CD14-positive monocyte (primary cell): Measurements from ENCODE around the gene ZNF621. TPM values are rescaled to one million over a fixed set of nuclear protein-coding genes. Genes with fewer than 3 reads are reported as not detected.

Source experiments
- DNase-seq, 3 donors: peaks; one replicate each; pipeline ENCODE4 v3.0.0-alpha.2; 2011 to 2022
- H2AFZ ChIP-seq: 2 replicates; pipeline ENCODE4 v1.6.0; 2012; ENCODE audit warnings: mild to moderate bottlenecking, low read depth, low read length, inconsistent platforms; ENCODE audit not compliant: insufficient read depth, poor library complexity, severe bottlenecking
- H3K27ac ChIP-seq, 2 donors: 1 replicate in 1 of 2; 2 replicates in 1 of 2; pipeline ENCODE4 v1.5.1; 2012 to 2013; ENCODE audit warnings: low read length in 2 of 2, control low read depth in 1 of 2, inconsistent platforms in 1 of 2, low read depth in 1 of 2, mild to moderate bottlenecking in 1 of 2
- H3K27me3 ChIP-seq, 2 donors: one replicate each; pipeline versions ENCODE4 v1.6.0 to v1.6.1; 2011 to 2013; ENCODE audit warnings: low read length in 2 of 2; ENCODE audit not compliant: control insufficient read depth in 2 of 2, insufficient read depth in 2 of 2
- H3K36me3 ChIP-seq, 2 donors: replicated peaks in 1 of 2; 1 replicate in 1 of 2; 2 replicates in 1 of 2; pipeline versions ENCODE4 v1.5.1 to v1.6.1; 2012 to 2013; ENCODE audit warnings: low read length in 2 of 2, control low read depth in 1 of 2, inconsistent platforms in 1 of 2, mild to moderate bottlenecking in 1 of 2; ENCODE audit not compliant: insufficient read depth in 2 of 2, control insufficient read depth in 1 of 2
- H3K4me1 ChIP-seq, 2 donors: 1 replicate in 1 of 2; 2 replicates in 1 of 2; pipeline versions ENCODE4 v1.5.1 to v1.6.1; 2012 to 2013; ENCODE audit warnings: low read length in 2 of 2, control low read depth in 1 of 2, inconsistent platforms in 1 of 2, mild to moderate bottlenecking in 1 of 2, moderate library complexity in 1 of 2; ENCODE audit not compliant: insufficient read depth in 2 of 2, control insufficient read depth in 1 of 2
- H3K4me2 ChIP-seq: replicated peaks from 2 replicates; pipeline ENCODE3; 2012; ENCODE audit warnings: low read length, moderate library complexity, mild to moderate bottlenecking; ENCODE audit not compliant: poor library complexity, severe bottlenecking; ENCODE audit errors: extremely low read depth
- H3K4me3 ChIP-seq, 3 experiments: fragments of 200-600 bp in 1 of 3; sonication (generic) in 1 of 3; replicated peaks in 1 of 3; 1 replicate in 2 of 3; 2 replicates in 1 of 3; pipeline ENCODE4 v1.5.1; 2011 to 2013; ENCODE audit warnings: low read length in 3 of 3, mild to moderate bottlenecking in 3 of 3, control low read depth in 2 of 3, low read depth in 2 of 3, inconsistent platforms in 1 of 3, moderate library complexity in 1 of 3
- H3K79me2 ChIP-seq: 2 replicates; pipeline ENCODE4 v1.6.0; 2012; ENCODE audit warnings: mild to moderate bottlenecking, control low read depth, inconsistent platforms, low read length, moderate library complexity; ENCODE audit not compliant: insufficient read depth
- H3K9ac ChIP-seq: 2 replicates; pipeline ENCODE4 v1.6.0; 2017; ENCODE audit warnings: low read length, mild to moderate bottlenecking; ENCODE audit not compliant: insufficient read depth, poor library complexity, severe bottlenecking
- H3K9me3 ChIP-seq, 2 donors: replicated peaks in 1 of 2; 1 replicate in 1 of 2; 2 replicates in 1 of 2; pipeline versions ENCODE4 v1.5.1 to v1.6.1; 2012 to 2013; ENCODE audit warnings: low read length in 2 of 2, control low read depth in 1 of 2; ENCODE audit not compliant: control insufficient read depth in 1 of 2, insufficient read depth in 1 of 2
- H4K20me1 ChIP-seq: 2 replicates; pipeline ENCODE4 v1.6.0; 2012; ENCODE audit warnings: mild to moderate bottlenecking, low read length, control low read depth, moderate library complexity; ENCODE audit not compliant: insufficient read depth
- H3K27ac Mint-ChIP-seq, 7 donors: one replicate each; pipeline ENCODE4 v1.8.0; 2020; ENCODE audit warnings: mild to moderate bottlenecking in 7 of 7, mixed read lengths in 7 of 7, moderate library complexity in 6 of 7, inconsistent platforms in 2 of 7
- H3K27me3 Mint-ChIP-seq, 3 donors: one replicate each; pipeline ENCODE4 v1.8.0; 2021 to 2022; ENCODE audit warnings: low read depth in 3 of 3, mild to moderate bottlenecking in 3 of 3, mixed read lengths in 3 of 3, moderate library complexity in 3 of 3, inconsistent platforms in 1 of 3
- H3K36me3 Mint-ChIP-seq, 2 donors: one replicate each; pipeline ENCODE4 v1.8.0; 2020; ENCODE audit warnings: mixed read lengths in 2 of 2, inconsistent platforms in 1 of 2, mild to moderate bottlenecking in 1 of 2
- H3K4me1 Mint-ChIP-seq: one replicate; pipeline ENCODE4 v1.8.0; 2020; ENCODE audit warnings: mild to moderate bottlenecking, mixed read lengths
- H3K4me3 Mint-ChIP-seq, 2 donors: one replicate each; pipeline ENCODE4 v1.8.0; 2020; ENCODE audit warnings: mild to moderate bottlenecking in 2 of 2, mixed read lengths in 2 of 2, moderate library complexity in 1 of 2
- H3K9me3 Mint-ChIP-seq, 7 donors: one replicate each; pipeline ENCODE4 v1.8.0; 2020 to 2022; ENCODE audit warnings: mixed read lengths in 7 of 7, mild to moderate bottlenecking in 6 of 7, moderate library complexity in 6 of 7, inconsistent platforms in 2 of 7
- WGBS: methylation state at CpG from one replicate; pipeline ENCODE4 v1.1.5; 2013; ENCODE audit warnings: missing lambda C conversion rate; ENCODE audit not compliant: insufficient coverage; 5-methylcytosine and 5-hydroxymethylcytosine counted together
- intact Hi-C, 2 donors: fragments of 100-400 bp; cut with micrococcal nuclease; formaldehyde crosslinking; loops; one replicate each; pipeline versions ENCODE4 v1.15.0 to v1.15.1; 2023
- polyA plus RNA-seq, 3 donors: library from polyadenylated mRNA; depleted of rRNA in 1 of 3; unstranded in 2 of 3; stranded (reverse) in 1 of 3; fragments of 300-500 nt in 2 of 3; fragments of >200 nt in 1 of 3; fragmentation: Illumina TruSeq in 2 of 3; gene quantifications; 1 replicate in 2 of 3; 2 replicates in 1 of 3; pipeline ENCODE4 v1.2.3, GENCODE V29; 2012 to 2021
- TF ChIP-seq, protein P1 (sequence below): fragments of 200-600 bp; IDR thresholded peaks from one replicate; pipeline ENCODE4 v1.8.0; 2022; ENCODE audit warnings: antibody characterized with exemption, mild to moderate bottlenecking

ZNF621 gene
- polyA plus RNA-seq, 3 donors: 1.1 to 12.2 (median 2.0) TPM

GRCh38 chr3:40521254-40521653 lies 3.5 kb upstream of the ZNF621 start:
- H3K4me2 ChIP-seq: no peak overlapping the region
- peaks cover 14% of the 10 kb centered on the region for H3K79me2 ChIP-seq
- peaks cover 0 to 3% (median 2%) of the 10 kb centered on the region in 3 donors for H3K27me3 Mint-ChIP-seq
- H3K27ac Mint-ChIP-seq: no peak overlapping the region
- H3K36me3 Mint-ChIP-seq: peaks cover under 1 to 2% of the 10 kb centered on the region in 2 donors
- H3K4me1 Mint-ChIP-seq: peaks cover 20% of the 10 kb centered on the region
- H4K20me1 ChIP-seq: no peaks in the 10 kb centered on the region
- peaks cover 0 to 3% (median 0%) of the 10 kb centered on the region in 7 donors for H3K9me3 Mint-ChIP-seq
- TF ChIP-seq, protein P1, sequence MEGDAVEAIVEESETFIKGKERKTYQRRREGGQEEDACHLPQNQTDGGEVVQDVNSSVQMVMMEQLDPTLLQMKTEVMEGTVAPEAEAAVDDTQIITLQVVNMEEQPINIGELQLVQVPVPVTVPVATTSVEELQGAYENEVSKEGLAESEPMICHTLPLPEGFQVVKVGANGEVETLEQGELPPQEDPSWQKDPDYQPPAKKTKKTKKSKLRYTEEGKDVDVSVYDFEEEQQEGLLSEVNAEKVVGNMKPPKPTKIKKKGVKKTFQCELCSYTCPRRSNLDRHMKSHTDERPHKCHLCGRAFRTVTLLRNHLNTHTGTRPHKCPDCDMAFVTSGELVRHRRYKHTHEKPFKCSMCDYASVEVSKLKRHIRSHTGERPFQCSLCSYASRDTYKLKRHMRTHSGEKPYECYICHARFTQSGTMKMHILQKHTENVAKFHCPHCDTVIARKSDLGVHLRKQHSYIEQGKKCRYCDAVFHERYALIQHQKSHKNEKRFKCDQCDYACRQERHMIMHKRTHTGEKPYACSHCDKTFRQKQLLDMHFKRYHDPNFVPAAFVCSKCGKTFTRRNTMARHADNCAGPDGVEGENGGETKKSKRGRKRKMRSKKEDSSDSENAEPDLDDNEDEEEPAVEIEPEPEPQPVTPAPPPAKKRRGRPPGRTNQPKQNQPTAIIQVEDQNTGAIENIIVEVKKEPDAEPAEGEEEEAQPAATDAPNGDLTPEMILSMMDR: no peak
- H2AFZ ChIP-seq: no peak overlapping the region
- H3K9me3 ChIP-seq: no peaks in the 10 kb centered on the region
- H3K4me3 Mint-ChIP-seq: no peak overlapping the region
- intact Hi-C loops: loop anchor here in 1 of 2 donors (10.0 kb wide), 1 partner anchor 46 kb away; the partner anchor contains the start of gene ZNF619
- no peak overlapping the region for H3K4me3 ChIP-seq
- no peaks in the 10 kb centered on the region for H3K36me3 ChIP-seq
- peaks cover 14 to 19% of the 10 kb centered on the region in 2 donors for H3K4me1 ChIP-seq
- WGBS: no CpG with 5 or more reads among the region's 3 CpGs
- H3K27ac ChIP-seq: no peak overlapping the region
- H3K27me3 ChIP-seq: no peaks in the 10 kb centered on the region
- H3K9ac ChIP-seq: no peak overlapping the region
- no peak for DNase-seq

DNA sequence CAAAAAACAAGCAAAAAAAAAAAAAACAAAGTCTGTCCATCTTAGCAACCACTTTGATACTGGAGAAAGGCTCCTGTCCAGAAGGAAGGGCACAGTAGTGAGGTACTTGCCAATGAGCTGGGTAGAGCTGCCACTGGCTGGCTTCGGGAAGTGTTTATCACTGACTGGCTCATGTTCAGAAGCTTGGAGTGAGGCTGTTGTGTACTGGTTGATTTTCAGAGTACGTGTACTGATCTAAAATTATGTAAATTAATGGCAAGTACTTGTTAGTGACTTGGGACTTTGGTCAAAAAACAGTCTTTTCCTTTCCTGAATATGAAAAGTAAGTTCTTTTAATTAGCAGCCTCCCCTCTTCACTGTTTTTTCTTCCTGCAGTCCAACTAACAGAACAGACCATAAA lies 979 bp upstream of the ZNF621 start:
- Histone ChIP-seq H3K27ac (peak overlapping the region in 1 of 2 donors; percentile 96), H3K9me3 (no peaks in the 10 kb centered on the region), H3K79me2 (peaks cover 24% of the 10 kb centered on the region), H3K4me3 (no peak overlapping the region), H3K9ac (no peak overlapping the region), H3K27me3 (no peaks in the 10 kb centered on the region), H4K20me1 (no peaks in the 10 kb centered on the region), H3K36me3 (peaks cover 4 to 10% of the 10 kb centered on the region in 2 donors), H3K4me1 (peaks cover 14 to 21% of the 10 kb centered on the region in 2 donors), H3K4me2 (peak overlapping the region; percentile 91), H2AFZ (peak overlapping the region; percentile 99)
- no peak for DNase-seq
- intact Hi-C loops: loop anchor here in 1 of 2 donors (10.0 kb wide), 1 partner anchor 49 kb away; the partner anchor contains the start of gene ZNF619
- TF ChIP-seq, protein P1: no peak
- WGBS: 100% methylated on average over 1 of the region's 2 CpGs
- peaks cover 23% of the 10 kb centered on the region in 2 donors for H3K36me3 Mint-ChIP-seq
- peak overlapping the region in 1 of 7 donors; percentile 43 for H3K27ac Mint-ChIP-seq
- H3K27me3 Mint-ChIP-seq: peaks cover 0 to 3% (median 2%) of the 10 kb centered on the region in 3 donors
- peak overlapping the region in 1 of 2 donors; percentile 91 for H3K4me3 Mint-ChIP-seq
- peaks cover 0 to 3% (median 0%) of the 10 kb centered on the region in 7 donors for H3K9me3 Mint-ChIP-seq
- H3K4me1 Mint-ChIP-seq: peaks cover 24% of the 10 kb centered on the region
